Measurements from ENCODE around the gene EHBP1. TPM values are rescaled to one million over a fixed set of nuclear protein-coding genes. Genes with fewer than 3 reads are reported as not detected.

EHBP1 gene
- total and polyA plus RNA-seq, 2 donors (not counting 3 experiments of a cell fraction or from before 2014, with no cell fraction given) = 8.4 to 34.8 TPM

GRCh38 chr2:63029058-63029457 lies 323.5 kb downstream of the EHBP1 start:
- Histone ChIP-seq H3K36me3 (ENCODE audit: control insufficient read depth in 2 of 2, extremely low read depth in 1 of 2, insufficient read depth in 2 of 2, low read length in 2 of 2) (no peaks in the 10 kb centered on the region), H4K20me1 (replicated peaks; ENCODE audit: control insufficient read depth, extremely low read depth, insufficient read depth, low read length) (no peaks in the 10 kb centered on the region), H3K9ac (replicated peaks; ENCODE audit: extremely low read depth, insufficient read depth, low read length) (no peak overlapping the region), H2AFZ (ENCODE audit: low read depth, low read length) (no peak overlapping the region), H3K9me3 (replicated peaks; ENCODE audit: control insufficient read depth, insufficient read depth, low read length) (no peaks in the 10 kb centered on the region), H3K27ac (ENCODE audit: insufficient read depth, low read depth, low read length) (peak overlapping the region; percentile 41), H3K79me2 (ENCODE audit: control insufficient read depth, insufficient read depth, low read length) (no peaks in the 10 kb centered on the region), H3K27me3 (ENCODE audit: control insufficient read depth in 2 of 2, insufficient read depth in 2 of 2, low read length in 2 of 2) (no peaks in the 10 kb centered on the region), H3K4me2 (ENCODE audit: insufficient read depth, low read length) (no peak overlapping the region), H3K4me1 (ENCODE audit: control insufficient read depth, extremely low read depth, insufficient read depth, low read length) (peaks cover 13% of the 10 kb centered on the region), H3K4me3 (replicated peaks in 1 of 3; ENCODE audit: insufficient read depth in 1 of 3, low read depth in 1 of 3, low read length in 3 of 3) (no peak overlapping the region), H3K9me1 (replicated peaks; ENCODE audit: control insufficient read depth, extremely low read depth, insufficient read depth, low read length) (no peaks in the 10 kb centered on the region)
- ChIA-PET CTCF (interaction anchor here (1.0 to 1.6 kb wide), 5 partner anchors 11 to 572 kb away, joined by 3 to 4 read pairs (median 3); no protein-coding TSS in a partner anchor), POLR2A (no interaction called here)
- dilution Hi-C loops (cut with MboI; ENCODE audit: extremely low pct_ligation_motif_present, low sequenced_read_pairs) (no loop called here), intact Hi-C loops (cut with micrococcal nuclease) (no loop called here)
- FAIRE-seq (peak; percentile 15), DNase-seq (ENCODE audit: low read depth, low spot score) (peak; percentile 62)
- no TSS peak for BruUV-seq (replicated peaks)
- peak; percentile 64 for TF ChIP-seq GATA2 (IDR thresholded peaks at IDR 0.05; ENCODE audit: insufficient read depth, insufficient read length, low read depth, low read length)
- TF ChIP-seq POLR2A (IDR thresholded peaks at IDR 0.05; ENCODE audit: low read depth, low read length) = no peak
- peak; percentile 47 for TF ChIP-seq POLR2AphosphoS5 (IDR thresholded peaks at IDR 0.05; ENCODE audit: insufficient read depth, low read depth, low read length)
- TF ChIP-seq MAX (IDR thresholded peaks at IDR 0.05; ENCODE audit: insufficient read depth, insufficient read length) = no peak
- TF ChIP-seq EZH2 (IDR thresholded peaks at IDR 0.05; ENCODE audit: borderline replicate concordance, low read depth, low read length, severe bottlenecking) = no peak
- no peak for TF ChIP-seq CTCF (IDR thresholded peaks at IDR 0.05; ENCODE audit: extremely low read depth in 1 of 2, insufficient read depth in 1 of 2, low read depth in 1 of 2, low read length in 2 of 2)
- TF ChIP-seq MYC (IDR thresholded peaks at IDR 0.05; ENCODE audit: low read depth, low read length) = no peak
- peak; percentile 79 for TF ChIP-seq FOS (IDR thresholded peaks at IDR 0.05; ENCODE audit: borderline replicate concordance, insufficient read depth, low read length)
- peak; percentile 57 for TF ChIP-seq JUN (IDR thresholded peaks at IDR 0.05; ENCODE audit: borderline replicate concordance, insufficient read depth, insufficient read length, low read depth)
